ENCODE results near the gene GABRB1.

The GABRB1 gene

GRCh38 chr4:47406408-47406807 is 375.0 kb downstream of the GABRB1 start:
- DNase-seq, result no peak

GRCh38 chr4:47410271-47410670 is 378.9 kb downstream of the GABRB1 start:
- DNase-seq, result no peak

- no peak for DNase-seq
Observed at GRCh38 chr4:47413521-47413920, 382.2 kb downstream of the GABRB1 start.

- no peak for DNase-seq
Observed at GRCh38 chr4:47415719-47416118, 384.4 kb downstream of the GABRB1 start.

- no peak for DNase-seq
Observed at GRCh38 chr4:47418147-47418546, 386.8 kb downstream of the GABRB1 start.

GRCh38 chr4:47419296-47419695 is 387.9 kb downstream of the GABRB1 start:
- DNase-seq, result no peak

- no peak for DNase-seq
Observed at GRCh38 chr4:47425628-47426027, 394.3 kb downstream of the GABRB1 start.

GRCh38 chr4:47427935-47428334 is 396.6 kb downstream of the GABRB1 start:
- DNase-seq, result no peak

- DNase-seq, result no peak
Observed at GRCh38 chr4:47432749-47433148, 401.4 kb downstream of the GABRB1 start.

- DNase-seq, result no peak
Observed at GRCh38 chr4:47434931-47435330, 403.6 kb downstream of the GABRB1 start.

- DNase-seq, result no peak
Observed at GRCh38 chr4:47442980-47443379, 411.6 kb downstream of the GABRB1 start.

GRCh38 chr4:47444031-47444430 is 412.7 kb downstream of the GABRB1 start:
- no peak for DNase-seq

- DNase-seq, result no peak
Observed at GRCh38 chr4:47451657-47452056, 420.3 kb downstream of the GABRB1 start.

GRCh38 chr4:47462799-47463234 is 431.4 kb downstream of the GABRB1 start:
- no peak for DNase-seq

GRCh38 chr4:47463235-47463956 is 432.0 kb downstream of the GABRB1 start, which contains the start of gene COMMD8:
Gene COMMD8, minus strand, starts transcription at chr4:47463702. Its CDS starts 51 bp downstream, at chr4:47463651.
- peak; percentile 98 for DNase-seq

GRCh38 chr4:47465004-47465403 is 433.6 kb downstream of the GABRB1 start:
- DNase-seq, result no peak

GRCh38 chr4:47466056-47466785 is 434.9 kb downstream of the GABRB1 start:
- DNase-seq, result no peak

- no peak for DNase-seq
Observed at GRCh38 chr4:47468706-47469365, 437.5 kb downstream of the GABRB1 start.

- DNase-seq, result no peak
Observed at GRCh38 chr4:47469951-47470350, 438.6 kb downstream of the GABRB1 start.

- no peak for DNase-seq
Observed at GRCh38 chr4:47471064-47471463, 439.7 kb downstream of the GABRB1 start.

- DNase-seq, result no peak
Observed at GRCh38 chr4:47471591-47471990, 440.2 kb downstream of the GABRB1 start.

- DNase-seq, result no peak
Observed at GRCh38 chr4:47473141-47473750, 441.9 kb downstream of the GABRB1 start.

GRCh38 chr4:47474799-47475198 is 443.4 kb downstream of the GABRB1 start:
- no peak for DNase-seq

Measured in effector CD4-positive, alpha-beta T cell (primary cell).